Liver (tissue), 3 donors: ENCODE data around the gene RAP1GAP2.

Experiments
- GABPA ChIP-seq, 2 donors: IDR thresholded peaks in 1 of 2; conservative IDR thresholded peaks in 1 of 2; 2 replicates each; pipeline ENCODE4 v1.6.1; 2016; ENCODE audit warnings: antibody characterized with exemption in 2 of 2, mild to moderate bottlenecking in 1 of 2, moderate library complexity in 1 of 2
- JUND ChIP-seq, 2 donors: IDR thresholded peaks; 2 replicates each; pipeline ENCODE4 v1.6.1; 2016; ENCODE audit warnings: antibody characterized with exemption in 2 of 2
- RAD21 ChIP-seq, 2 donors: IDR thresholded peaks; 2 replicates each; pipeline ENCODE4 v1.6.1; 2016; ENCODE audit warnings: antibody characterized with exemption in 2 of 2, mild to moderate bottlenecking in 2 of 2
- RXRA ChIP-seq, 2 donors: IDR thresholded peaks; 2 replicates each; pipeline ENCODE4 v1.6.1; 2017 to 2018; ENCODE audit warnings: antibody characterized with exemption in 2 of 2, mild to moderate bottlenecking in 1 of 2
- SP1 ChIP-seq: IDR thresholded peaks from 2 replicates; pipeline ENCODE4 v1.6.1; 2018; ENCODE audit warnings: antibody characterized with exemption, mild to moderate bottlenecking
- TAF1 ChIP-seq: conservative IDR thresholded peaks from 2 replicates; pipeline ENCODE4 v1.6.1; 2016; ENCODE audit warnings: antibody characterized with exemption, mild to moderate bottlenecking
- YY1 ChIP-seq: IDR thresholded peaks from 2 replicates; pipeline ENCODE4 v1.6.1; 2016; ENCODE audit warnings: antibody characterized with exemption, mild to moderate bottlenecking
- TF ChIP-seq, protein P1 (sequence below): fragments of 150-350 bp; IDR thresholded peaks from 2 replicates; pipeline ENCODE4 v1.5.1; 2017; ENCODE audit warnings: improper control_type of control experiment, low read depth, low read length; ENCODE audit not compliant: missing input control
- TF ChIP-seq, protein P2 (sequence below): IDR thresholded peaks from 2 replicates; pipeline ENCODE4 v1.6.1; 2016; ENCODE audit warnings: antibody characterized with exemption, mild to moderate bottlenecking
- TF ChIP-seq, protein P3 (sequence below): IDR thresholded peaks from 2 replicates; pipeline ENCODE4 v1.6.1; 2016; ENCODE audit warnings: antibody characterized with exemption
- TF ChIP-seq, protein P4 (sequence below): IDR thresholded peaks from 2 replicates; pipeline ENCODE4 v1.6.1; 2016; ENCODE audit warnings: antibody characterized with exemption
- TF ChIP-seq, protein P5 (sequence below): IDR thresholded peaks from 2 replicates; pipeline ENCODE4 v1.6.1; 2016; ENCODE audit warnings: antibody characterized with exemption
- donor health status: healthy.
- donor health status: healthy.

DNA sequence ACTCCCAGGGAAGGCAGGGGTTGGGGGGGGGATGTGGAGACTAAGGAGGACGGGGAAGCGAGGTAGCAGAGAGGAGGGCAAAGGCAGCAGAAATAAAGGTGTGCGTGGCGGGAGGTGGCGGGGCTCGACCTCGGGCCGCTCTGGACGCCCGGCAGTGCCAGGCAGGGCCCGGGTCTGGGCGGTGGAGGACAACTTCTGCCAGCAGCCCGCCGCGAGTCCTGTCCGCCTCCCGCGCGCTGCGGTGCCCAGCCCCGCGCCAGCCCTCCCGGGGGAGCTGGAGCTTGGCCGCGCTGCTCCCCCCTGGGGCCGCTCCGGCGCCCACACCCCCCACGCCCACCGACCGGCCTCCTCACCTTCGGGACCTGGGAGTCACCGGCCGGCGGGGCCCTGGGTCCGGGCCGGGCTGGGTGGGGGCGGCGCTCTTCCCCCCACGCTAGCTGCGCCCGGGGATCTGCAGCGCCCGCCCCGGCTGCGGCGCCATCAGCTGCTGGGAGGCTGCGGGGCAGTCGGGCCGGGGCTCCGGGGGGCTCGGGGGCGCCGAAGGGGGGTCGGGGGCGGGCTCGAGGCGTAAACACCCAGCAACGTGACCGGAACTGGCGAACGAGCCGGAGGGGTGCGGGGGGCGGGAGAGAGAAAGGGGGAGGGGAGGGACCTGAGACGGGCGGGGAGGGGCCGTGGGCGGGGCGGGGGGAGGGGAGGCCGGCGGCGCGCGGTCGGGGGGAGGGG is 47.0 kb upstream of the RAP1GAP2 start, which contains the start of gene CCDC92B:
- TF ChIP-seq TAF1 (no peak), RAD21 (IDR thresholded peaks at IDR 0.05) (no peak), RXRA (IDR thresholded peaks at IDR 0.05) (no peak), SP1 (no peak), GABPA (IDR thresholded peaks at IDR 0.05 in 1 of 2, conservative IDR thresholded peaks at IDR 0.05 in 1 of 2) (no peak), YY1 (no peak), JUND (IDR thresholded peaks at IDR 0.05) (no peak)
- TF ChIP-seq, protein P1, sequence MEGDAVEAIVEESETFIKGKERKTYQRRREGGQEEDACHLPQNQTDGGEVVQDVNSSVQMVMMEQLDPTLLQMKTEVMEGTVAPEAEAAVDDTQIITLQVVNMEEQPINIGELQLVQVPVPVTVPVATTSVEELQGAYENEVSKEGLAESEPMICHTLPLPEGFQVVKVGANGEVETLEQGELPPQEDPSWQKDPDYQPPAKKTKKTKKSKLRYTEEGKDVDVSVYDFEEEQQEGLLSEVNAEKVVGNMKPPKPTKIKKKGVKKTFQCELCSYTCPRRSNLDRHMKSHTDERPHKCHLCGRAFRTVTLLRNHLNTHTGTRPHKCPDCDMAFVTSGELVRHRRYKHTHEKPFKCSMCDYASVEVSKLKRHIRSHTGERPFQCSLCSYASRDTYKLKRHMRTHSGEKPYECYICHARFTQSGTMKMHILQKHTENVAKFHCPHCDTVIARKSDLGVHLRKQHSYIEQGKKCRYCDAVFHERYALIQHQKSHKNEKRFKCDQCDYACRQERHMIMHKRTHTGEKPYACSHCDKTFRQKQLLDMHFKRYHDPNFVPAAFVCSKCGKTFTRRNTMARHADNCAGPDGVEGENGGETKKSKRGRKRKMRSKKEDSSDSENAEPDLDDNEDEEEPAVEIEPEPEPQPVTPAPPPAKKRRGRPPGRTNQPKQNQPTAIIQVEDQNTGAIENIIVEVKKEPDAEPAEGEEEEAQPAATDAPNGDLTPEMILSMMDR: no peak
- TF ChIP-seq, protein P2, sequence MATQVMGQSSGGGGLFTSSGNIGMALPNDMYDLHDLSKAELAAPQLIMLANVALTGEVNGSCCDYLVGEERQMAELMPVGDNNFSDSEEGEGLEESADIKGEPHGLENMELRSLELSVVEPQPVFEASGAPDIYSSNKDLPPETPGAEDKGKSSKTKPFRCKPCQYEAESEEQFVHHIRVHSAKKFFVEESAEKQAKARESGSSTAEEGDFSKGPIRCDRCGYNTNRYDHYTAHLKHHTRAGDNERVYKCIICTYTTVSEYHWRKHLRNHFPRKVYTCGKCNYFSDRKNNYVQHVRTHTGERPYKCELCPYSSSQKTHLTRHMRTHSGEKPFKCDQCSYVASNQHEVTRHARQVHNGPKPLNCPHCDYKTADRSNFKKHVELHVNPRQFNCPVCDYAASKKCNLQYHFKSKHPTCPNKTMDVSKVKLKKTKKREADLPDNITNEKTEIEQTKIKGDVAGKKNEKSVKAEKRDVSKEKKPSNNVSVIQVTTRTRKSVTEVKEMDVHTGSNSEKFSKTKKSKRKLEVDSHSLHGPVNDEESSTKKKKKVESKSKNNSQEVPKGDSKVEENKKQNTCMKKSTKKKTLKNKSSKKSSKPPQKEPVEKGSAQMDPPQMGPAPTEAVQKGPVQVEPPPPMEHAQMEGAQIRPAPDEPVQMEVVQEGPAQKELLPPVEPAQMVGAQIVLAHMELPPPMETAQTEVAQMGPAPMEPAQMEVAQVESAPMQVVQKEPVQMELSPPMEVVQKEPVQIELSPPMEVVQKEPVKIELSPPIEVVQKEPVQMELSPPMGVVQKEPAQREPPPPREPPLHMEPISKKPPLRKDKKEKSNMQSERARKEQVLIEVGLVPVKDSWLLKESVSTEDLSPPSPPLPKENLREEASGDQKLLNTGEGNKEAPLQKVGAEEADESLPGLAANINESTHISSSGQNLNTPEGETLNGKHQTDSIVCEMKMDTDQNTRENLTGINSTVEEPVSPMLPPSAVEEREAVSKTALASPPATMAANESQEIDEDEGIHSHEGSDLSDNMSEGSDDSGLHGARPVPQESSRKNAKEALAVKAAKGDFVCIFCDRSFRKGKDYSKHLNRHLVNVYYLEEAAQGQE: no peak
- TF ChIP-seq, protein P3, sequence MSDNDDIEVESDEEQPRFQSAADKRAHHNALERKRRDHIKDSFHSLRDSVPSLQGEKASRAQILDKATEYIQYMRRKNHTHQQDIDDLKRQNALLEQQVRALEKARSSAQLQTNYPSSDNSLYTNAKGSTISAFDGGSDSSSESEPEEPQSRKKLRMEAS: no peak
- TF ChIP-seq, protein P4, sequence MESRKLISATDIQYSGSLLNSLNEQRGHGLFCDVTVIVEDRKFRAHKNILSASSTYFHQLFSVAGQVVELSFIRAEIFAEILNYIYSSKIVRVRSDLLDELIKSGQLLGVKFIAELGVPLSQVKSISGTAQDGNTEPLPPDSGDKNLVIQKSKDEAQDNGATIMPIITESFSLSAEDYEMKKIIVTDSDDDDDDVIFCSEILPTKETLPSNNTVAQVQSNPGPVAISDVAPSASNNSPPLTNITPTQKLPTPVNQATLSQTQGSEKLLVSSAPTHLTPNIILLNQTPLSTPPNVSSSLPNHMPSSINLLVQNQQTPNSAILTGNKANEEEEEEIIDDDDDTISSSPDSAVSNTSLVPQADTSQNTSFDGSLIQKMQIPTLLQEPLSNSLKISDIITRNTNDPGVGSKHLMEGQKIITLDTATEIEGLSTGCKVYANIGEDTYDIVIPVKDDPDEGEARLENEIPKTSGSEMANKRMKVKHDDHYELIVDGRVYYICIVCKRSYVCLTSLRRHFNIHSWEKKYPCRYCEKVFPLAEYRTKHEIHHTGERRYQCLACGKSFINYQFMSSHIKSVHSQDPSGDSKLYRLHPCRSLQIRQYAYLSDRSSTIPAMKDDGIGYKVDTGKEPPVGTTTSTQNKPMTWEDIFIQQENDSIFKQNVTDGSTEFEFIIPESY: no peak
- TF ChIP-seq, protein P5, sequence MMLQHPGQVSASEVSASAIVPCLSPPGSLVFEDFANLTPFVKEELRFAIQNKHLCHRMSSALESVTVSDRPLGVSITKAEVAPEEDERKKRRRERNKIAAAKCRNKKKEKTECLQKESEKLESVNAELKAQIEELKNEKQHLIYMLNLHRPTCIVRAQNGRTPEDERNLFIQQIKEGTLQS: no peak
